Astrocyte of the cerebellum (primary cell): ENCODE results near the gene AFAP1.

ENCODE experiments used
- DNase-seq: peaks from one replicate; pipeline ENCODE4 v3.0.0-alpha.2; 2011; ENCODE audit warnings: low read depth
- H3K4me3 ChIP-seq: 2 replicates; pipeline ENCODE4 v1.5.1; 2011; ENCODE audit warnings: mild to moderate bottlenecking, low read depth, low read length, moderate library complexity
- CTCF ChIP-seq: IDR thresholded peaks from 2 replicates; pipeline ENCODE4 v1.5.1; 2012; ENCODE audit warnings: low read length, low read depth, moderate library complexity, mild to moderate bottlenecking; ENCODE audit errors: missing control alignments
- in situ Hi-C: cut with HindIII; loops from 2 replicates; pipeline ENCODE4 v1.10.0; 2017; ENCODE audit warnings: low sequenced_read_pairs

Gene AFAP1

GRCh38 chr4:7769396-7770223, 170.1 kb downstream of the AFAP1 start:
- H3K4me3 ChIP-seq: no peak overlapping the region
- TF ChIP-seq CTCF: no peak
- in situ Hi-C loops: no loop called here
- no peak for DNase-seq

- H3K4me3 ChIP-seq: no peak overlapping the region
- TF ChIP-seq CTCF: no peak
- no peak for DNase-seq
- in situ Hi-C loops: no loop called here
Observed at GRCh38 chr4:7768736-7769135, 170.9 kb downstream of the AFAP1 start.

GRCh38 chr4:7767966-7768365, 171.7 kb downstream of the AFAP1 start:
- in situ Hi-C loops: no loop called here
- DNase-seq: no peak

GRCh38 chr4:7767526-7767925, 172.1 kb downstream of the AFAP1 start:
- in situ Hi-C loops: no loop called here
- DNase-seq: no peak
- no peak for TF ChIP-seq CTCF
- no peak overlapping the region for H3K4me3 ChIP-seq

More at GRCh38 chr4:7767966-7768365, 171.7 kb downstream of the AFAP1 start:
- no peak overlapping the region for H3K4me3 ChIP-seq
- TF ChIP-seq CTCF: no peak

- no peak for TF ChIP-seq CTCF
- in situ Hi-C loops: no loop called here
Observed at GRCh38 chr4:7766661-7767345, 172.9 kb downstream of the AFAP1 start.

GRCh38 chr4:7766086-7766485, 173.6 kb downstream of the AFAP1 start:
- no peak for TF ChIP-seq CTCF
- no peak for DNase-seq
- H3K4me3 ChIP-seq: no peak overlapping the region
- in situ Hi-C loops: no loop called here

More at GRCh38 chr4:7766661-7767345, 172.9 kb downstream of the AFAP1 start:
- no peak for DNase-seq
- H3K4me3 ChIP-seq: no peak overlapping the region
